Measurements from ENCODE around the gene ENTPD1.
"Not testable (repeated sequence)": the region's sequence is repeated elsewhere in the genome, so short reads cannot be mapped to it uniquely, and the experiment has no call there.

The ENTPD1 gene

GRCh38 chr10:95794195-95794594 is 38.2 kb downstream of the ENTPD1 start:
- TF ChIP-seq CTCF (IDR thresholded peaks at IDR 0.05; ENCODE audit: insufficient read depth, low read depth, low read length, missing control alignments): no peak
- H3K4me3 ChIP-seq (ENCODE audit: low read depth, low read length): no peak overlapping the region
- no peak for DNase-seq (ENCODE audit: low read depth)

GRCh38 chr10:95795602-95796001 is 39.6 kb downstream of the ENTPD1 start:
- TF ChIP-seq CTCF (IDR thresholded peaks at IDR 0.05; ENCODE audit: insufficient read depth, low read depth, low read length, missing control alignments): no peak
- DNase-seq (ENCODE audit: low read depth): no peak
- H3K4me3 ChIP-seq (ENCODE audit: low read depth, low read length): no peak overlapping the region

- no peak for DNase-seq (ENCODE audit: low read depth)
- TF ChIP-seq CTCF (IDR thresholded peaks at IDR 0.05; ENCODE audit: insufficient read depth, low read depth, low read length, missing control alignments): no peak
- H3K4me3 ChIP-seq (ENCODE audit: low read depth, low read length): no peak overlapping the region
Measured at GRCh38 chr10:95796504-95796903, 40.5 kb downstream of the ENTPD1 start.

GRCh38 chr10:95798096-95798855 is 42.3 kb downstream of the ENTPD1 start:
- no peak for DNase-seq (ENCODE audit: low read depth)

GRCh38 chr10:95800286-95800685 is 44.3 kb downstream of the ENTPD1 start:
- H3K4me3 ChIP-seq (ENCODE audit: low read depth, low read length): not testable (repeated sequence)
- peak; percentile 40 for DNase-seq (ENCODE audit: low read depth)

More at GRCh38 chr10:95798096-95798855, 42.3 kb downstream of the ENTPD1 start:
- no peak overlapping the region for H3K4me3 ChIP-seq (ENCODE audit: low read depth, low read length)
- no peak for TF ChIP-seq CTCF (IDR thresholded peaks at IDR 0.05; ENCODE audit: insufficient read depth, low read depth, low read length, missing control alignments)

GRCh38 chr10:95806687-95807380 is 50.9 kb downstream of the ENTPD1 start:
- DNase-seq (ENCODE audit: low read depth); H3K4me3 ChIP-seq (ENCODE audit: low read depth, low read length): not testable (repeated sequence)

- DNase-seq (ENCODE audit: low read depth); H3K4me3 ChIP-seq (ENCODE audit: low read depth, low read length): not testable (repeated sequence)
Measured at GRCh38 chr10:95808705-95809308, 52.8 kb downstream of the ENTPD1 start.

- DNase-seq (ENCODE audit: low read depth): no peak
- no peak for TF ChIP-seq CTCF (IDR thresholded peaks at IDR 0.05; ENCODE audit: insufficient read depth, low read depth, low read length, missing control alignments)
- no peak overlapping the region for H3K4me3 ChIP-seq (ENCODE audit: low read depth, low read length)
Measured at GRCh38 chr10:95809370-95810197, 53.6 kb downstream of the ENTPD1 start.
